ENCODE measurements around the gene CTNNBL1. TPM values are rescaled to one million over a fixed set of nuclear protein-coding genes. Genes with fewer than 3 reads are reported as not detected.

Gene CTNNBL1
- total RNA-seq, 1 donor from 2014 or later: 23.4 TPM

GRCh38 chr20:37898233-37899104, 204.6 kb downstream of the CTNNBL1 start:
- DNase-seq (ENCODE audit: low read depth in 2 of 2): no peak

- no peak for DNase-seq (ENCODE audit: low read depth in 2 of 2)
Observed at GRCh38 chr20:37899105-37900045, 205.5 kb downstream of the CTNNBL1 start.

- DNase-seq (ENCODE audit: low read depth in 2 of 2): peak; percentile 24 to 42
Observed at GRCh38 chr20:37901240-37901639, 207.4 kb downstream of the CTNNBL1 start.

- peak; percentile 69 to 79 for DNase-seq (ENCODE audit: low read depth in 2 of 2)
Observed at GRCh38 chr20:37901654-37902503, 208.0 kb downstream of the CTNNBL1 start.

GRCh38 chr20:37902504-37903313, 208.9 kb downstream of the CTNNBL1 start, which contains the start of gene VSTM2L:
VSTM2L (plus strand) TSS chr20:37903127; CDS start chr20:37903351, 224 bp downstream.
- peak; percentile 33 to 53 for DNase-seq (ENCODE audit: low read depth in 2 of 2)

GRCh38 chr20:37903317-37904007, 209.6 kb downstream of the CTNNBL1 start:
- no peak for DNase-seq (ENCODE audit: low read depth in 2 of 2)

GRCh38 chr20:37904008-37904642, 210.3 kb downstream of the CTNNBL1 start:
- DNase-seq (ENCODE audit: low read depth in 2 of 2): no peak

- DNase-seq (ENCODE audit: low read depth in 2 of 2): no peak
Observed at GRCh38 chr20:37904845-37905373, 211.1 kb downstream of the CTNNBL1 start.

- no peak for DNase-seq (ENCODE audit: low read depth in 2 of 2)
Observed at GRCh38 chr20:37905671-37906613, 212.1 kb downstream of the CTNNBL1 start.

- no peak for DNase-seq (ENCODE audit: low read depth in 2 of 2)
Observed at GRCh38 chr20:37907330-37907676, 213.5 kb downstream of the CTNNBL1 start.

- DNase-seq (ENCODE audit: low read depth in 2 of 2): peak; percentile 17 to 47
Observed at GRCh38 chr20:37907677-37908401, 214.0 kb downstream of the CTNNBL1 start.

GRCh38 chr20:37911261-37911660, 217.4 kb downstream of the CTNNBL1 start:
- DNase-seq (ENCODE audit: low read depth in 2 of 2): no peak

GRCh38 chr20:37911838-37912281, 218.0 kb downstream of the CTNNBL1 start:
- no peak for DNase-seq (ENCODE audit: low read depth in 2 of 2)

GRCh38 chr20:37912874-37913273, 219.0 kb downstream of the CTNNBL1 start:
- no peak for DNase-seq (ENCODE audit: low read depth in 2 of 2)

GRCh38 chr20:37913567-37914366, 219.9 kb downstream of the CTNNBL1 start:
- DNase-seq (ENCODE audit: low read depth in 2 of 2): no peak

GRCh38 chr20:37914367-37914671, 220.5 kb downstream of the CTNNBL1 start:
- no peak for DNase-seq (ENCODE audit: low read depth in 2 of 2)

Data from lung microvascular endothelial cell (primary cell).